Astrocyte of the cerebellum (primary cell): ENCODE data around the gene PDE12.
"Not testable (repeated sequence)": the region's sequence is repeated elsewhere in the genome, so short reads cannot be mapped to it uniquely, and the experiment has no call there.

Source experiments
- DNase-seq: peaks from one replicate; pipeline ENCODE4 v3.0.0-alpha.2; 2011; ENCODE audit warnings: low read depth
- H3K4me3 ChIP-seq: 2 replicates; pipeline ENCODE4 v1.5.1; 2011; ENCODE audit warnings: mild to moderate bottlenecking, low read depth, low read length, moderate library complexity
- CTCF ChIP-seq: IDR thresholded peaks from 2 replicates; pipeline ENCODE4 v1.5.1; 2012; ENCODE audit warnings: low read length, low read depth, moderate library complexity, mild to moderate bottlenecking; ENCODE audit errors: missing control alignments
- in situ Hi-C: cut with HindIII; loops from 2 replicates; pipeline ENCODE4 v1.10.0; 2017; ENCODE audit warnings: low sequenced_read_pairs

PDE12 gene

DNA sequence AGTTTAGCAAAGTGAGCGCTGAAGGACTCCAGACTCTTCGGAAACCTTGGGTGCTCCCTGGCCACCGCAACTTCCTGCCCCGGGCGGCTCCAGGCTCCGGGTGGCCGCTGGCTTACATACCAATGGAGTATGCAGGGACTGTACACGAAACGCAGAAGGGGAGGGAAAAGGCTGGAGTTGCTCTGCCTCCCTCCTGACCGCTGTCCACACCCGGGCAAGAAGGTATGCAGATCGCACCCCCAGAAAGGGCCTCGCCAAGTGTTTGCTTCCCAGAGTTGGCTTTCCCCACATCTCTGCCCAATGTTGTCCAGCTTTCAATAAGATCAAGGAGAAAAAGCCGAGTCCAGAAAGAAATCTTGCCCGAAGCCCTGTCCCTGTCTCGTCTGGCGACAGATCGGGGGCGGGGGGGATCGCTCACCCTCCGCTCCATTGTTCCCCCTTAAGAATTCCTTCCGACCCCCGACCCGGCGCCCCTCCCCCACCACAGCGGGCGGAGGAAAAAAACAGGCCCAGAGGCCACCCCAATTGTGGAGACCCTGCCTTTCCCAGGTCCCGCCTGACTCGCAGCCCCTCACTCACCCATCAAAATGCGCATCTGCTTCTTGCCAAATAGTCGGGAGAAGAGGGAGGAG is 40.5 kb downstream of the PDE12 start:
- in situ Hi-C loops = loop anchor here (5.0 kb wide), 1 partner anchor 71 kb away; no protein-coding TSS in a partner anchor
- no peak for TF ChIP-seq CTCF
- H3K4me3 ChIP-seq = peak overlapping the region; percentile 89
- DNase-seq = peak; percentile 86

- peak within 1 kb of the TSS; percentile 89 for H3K4me3 ChIP-seq
- in situ Hi-C loops = loop anchor here (5.0 kb wide), 1 partner anchor 70 kb away; no protein-coding TSS in a partner anchor
- peak; percentile 99 for DNase-seq
- peak; percentile 20 for TF ChIP-seq CTCF
These were observed 41.3 kb downstream of the PDE12 start, which contains the start of gene ARF4 for GRCh38 chr3:57597127-57597923. TSS of gene ARF4 (minus strand) at chr3:57597344. CDS start at chr3:57597140, 204 bp downstream.

DNA sequence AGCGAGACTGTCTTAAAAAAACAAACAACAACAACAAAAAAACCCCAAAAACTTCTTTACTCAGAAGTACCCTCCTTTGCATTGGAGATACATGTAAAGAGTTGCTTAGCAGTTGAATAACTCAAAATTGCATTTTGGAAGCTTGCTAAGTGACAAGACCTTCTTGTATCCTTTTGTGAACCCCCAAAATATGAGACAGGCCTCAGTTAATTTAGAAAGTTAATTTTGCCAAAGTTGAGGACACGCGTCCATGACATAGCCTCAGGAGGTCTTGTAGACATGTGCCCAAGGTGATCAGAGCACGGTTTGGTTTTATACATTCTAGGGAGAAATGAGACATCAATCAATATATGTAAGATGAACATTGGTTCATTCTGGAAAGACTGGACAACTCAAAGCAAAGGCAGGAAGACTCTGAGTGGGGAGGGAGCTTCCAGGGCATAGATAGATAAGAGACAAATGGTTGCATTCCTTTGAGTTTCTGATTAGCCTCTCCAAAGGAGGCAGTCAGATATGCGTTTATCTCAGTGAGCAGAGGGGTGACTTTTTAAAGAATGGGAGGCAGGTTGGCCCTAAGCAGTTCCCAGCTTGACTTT is 42.8 kb downstream of the PDE12 start:
- in situ Hi-C loops = loop anchor here (5.0 kb wide), 1 partner anchor 68 kb away; no protein-coding TSS in a partner anchor
- peak overlapping the region; percentile 89 for H3K4me3 ChIP-seq
- no peak for TF ChIP-seq CTCF
- no peak for DNase-seq

GRCh38 chr3:57600195-57600594 is 44.1 kb downstream of the PDE12 start:
- TF ChIP-seq CTCF = no peak
- in situ Hi-C loops = no loop called here
- DNase-seq = no peak
- no peak overlapping the region for H3K4me3 ChIP-seq

DNA sequence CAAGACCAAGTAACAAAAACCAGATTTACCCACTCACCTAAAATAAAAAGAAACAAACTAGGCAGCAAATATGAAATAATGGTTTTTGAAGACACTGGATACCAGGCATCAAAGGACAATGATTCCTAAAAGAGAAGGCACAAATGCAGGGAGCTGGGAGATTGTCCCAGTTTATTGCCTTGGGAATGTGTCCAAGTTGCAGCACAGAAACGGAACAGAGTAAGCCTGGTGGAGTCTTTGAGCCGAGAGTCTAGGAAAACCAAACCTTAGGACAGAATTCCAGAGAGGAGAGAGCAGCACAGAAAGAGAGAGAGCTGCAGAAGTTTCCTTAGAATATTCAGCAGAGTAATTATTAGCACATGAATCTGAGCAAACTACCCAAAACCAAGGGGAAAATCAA is 48.9 kb downstream of the PDE12 start:
- no peak for DNase-seq
- H3K4me3 ChIP-seq = no peak overlapping the region
- in situ Hi-C loops = no loop called here
- no peak for TF ChIP-seq CTCF

DNA sequence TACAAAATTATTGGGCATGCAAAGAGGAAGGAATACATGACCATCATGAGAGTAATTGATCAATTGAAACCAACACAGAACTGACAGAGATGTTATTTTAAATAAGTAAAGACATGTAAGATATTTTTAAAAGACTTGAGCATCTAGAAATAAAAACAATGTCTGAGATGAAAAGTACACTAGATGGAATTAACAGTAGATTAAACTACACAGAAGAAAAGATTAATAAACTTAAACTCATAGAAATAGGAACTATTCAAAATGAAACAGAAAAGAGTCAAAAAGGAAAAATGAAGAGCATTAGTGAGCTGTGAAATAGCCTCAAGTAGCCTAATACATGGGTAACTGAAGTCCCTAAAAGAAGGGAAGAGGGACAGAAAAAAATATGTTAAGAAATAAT is 49.6 kb downstream of the PDE12 start:
- H3K4me3 ChIP-seq = no peak overlapping the region
- in situ Hi-C loops = no loop called here
- TF ChIP-seq CTCF = no peak
- DNase-seq = no peak

DNA sequence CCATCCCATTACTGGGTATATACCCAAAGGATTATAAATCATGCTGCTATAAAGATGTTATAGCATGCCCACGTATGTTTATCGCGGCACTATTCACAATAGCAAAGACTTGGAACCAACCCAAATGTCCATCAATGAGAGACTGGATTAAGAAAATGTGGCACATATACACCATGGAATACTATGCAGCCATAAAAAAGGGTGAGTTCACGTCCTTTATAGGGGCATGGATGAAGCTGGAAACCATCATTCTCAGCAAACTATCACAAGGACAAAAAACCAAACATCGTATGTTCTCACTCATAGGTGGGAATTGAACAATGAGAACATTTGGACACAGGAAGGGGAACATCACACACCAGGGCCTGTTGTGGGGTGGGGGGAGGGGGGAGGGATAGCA is 55.8 kb downstream of the PDE12 start:
- DNase-seq, H3K4me3 ChIP-seq, in situ Hi-C loops: not testable (repeated sequence)
